ENCODE results near the gene SYCP3.

DNA sequence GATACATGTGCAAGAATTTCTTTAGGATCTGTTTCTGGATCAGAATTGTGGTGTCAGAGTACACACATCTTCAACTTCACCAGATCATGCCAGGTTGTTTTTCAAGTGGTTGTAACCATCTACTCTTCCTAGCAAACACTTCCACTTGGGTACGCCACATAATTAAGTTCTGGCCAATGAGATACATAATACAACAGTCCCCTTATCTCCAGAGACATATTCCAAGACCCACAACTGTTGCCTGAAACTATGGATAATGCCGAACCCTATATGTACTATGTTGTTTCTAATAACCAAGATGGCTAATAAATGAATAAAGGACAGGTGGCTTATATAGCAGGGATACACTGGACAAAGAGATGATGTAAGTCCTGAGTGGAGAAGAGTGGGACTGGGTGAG, 44.3 kb downstream of the SYCP3 start:
- no peak for TF ChIP-seq EZH2 (IDR thresholded peaks at IDR 0.05)
- TF ChIP-seq EZH2phosphoT487 (IDR thresholded peaks at IDR 0.05), result no peak
